ENCODE data around the gene PRLHR.

PRLHR gene

DNA sequence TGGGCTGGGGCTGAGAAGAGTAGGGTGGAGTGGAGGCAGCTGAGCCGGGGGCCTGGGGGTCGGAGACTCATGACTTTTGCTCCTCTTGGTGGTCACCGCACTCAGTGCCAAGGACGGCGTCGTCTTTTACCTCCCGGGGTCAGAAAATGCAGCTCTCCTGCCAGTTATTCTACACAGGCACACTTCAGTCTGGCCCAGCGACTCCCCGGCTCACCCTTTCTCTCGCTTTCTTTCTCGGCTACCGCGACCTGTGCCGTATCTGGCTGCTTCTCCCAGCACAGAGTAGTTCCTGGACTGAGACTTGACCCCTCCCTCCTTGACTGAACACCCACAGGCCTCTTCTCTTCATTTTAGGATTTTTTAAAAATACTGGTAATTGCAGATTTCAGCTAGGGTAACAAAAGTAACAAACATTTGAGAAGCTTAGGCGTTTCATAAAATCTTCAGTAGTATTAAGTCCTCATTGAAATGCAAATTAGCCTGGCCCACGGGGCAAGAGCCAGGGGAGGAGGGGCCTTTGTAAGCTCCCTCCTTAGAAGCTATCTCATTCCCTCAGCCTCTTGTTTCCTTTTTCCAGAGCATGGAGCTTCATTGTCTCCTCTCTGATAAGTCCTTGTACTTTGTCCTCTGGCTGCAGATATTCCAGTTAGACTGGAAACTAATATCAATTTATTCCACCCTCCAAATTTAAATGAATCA is 1.1 kb upstream of the PRLHR start:
- no peak overlapping the region for H3K4me3 ChIP-seq (ENCODE audit: low read depth, low read length)
- TF ChIP-seq, protein P1, sequence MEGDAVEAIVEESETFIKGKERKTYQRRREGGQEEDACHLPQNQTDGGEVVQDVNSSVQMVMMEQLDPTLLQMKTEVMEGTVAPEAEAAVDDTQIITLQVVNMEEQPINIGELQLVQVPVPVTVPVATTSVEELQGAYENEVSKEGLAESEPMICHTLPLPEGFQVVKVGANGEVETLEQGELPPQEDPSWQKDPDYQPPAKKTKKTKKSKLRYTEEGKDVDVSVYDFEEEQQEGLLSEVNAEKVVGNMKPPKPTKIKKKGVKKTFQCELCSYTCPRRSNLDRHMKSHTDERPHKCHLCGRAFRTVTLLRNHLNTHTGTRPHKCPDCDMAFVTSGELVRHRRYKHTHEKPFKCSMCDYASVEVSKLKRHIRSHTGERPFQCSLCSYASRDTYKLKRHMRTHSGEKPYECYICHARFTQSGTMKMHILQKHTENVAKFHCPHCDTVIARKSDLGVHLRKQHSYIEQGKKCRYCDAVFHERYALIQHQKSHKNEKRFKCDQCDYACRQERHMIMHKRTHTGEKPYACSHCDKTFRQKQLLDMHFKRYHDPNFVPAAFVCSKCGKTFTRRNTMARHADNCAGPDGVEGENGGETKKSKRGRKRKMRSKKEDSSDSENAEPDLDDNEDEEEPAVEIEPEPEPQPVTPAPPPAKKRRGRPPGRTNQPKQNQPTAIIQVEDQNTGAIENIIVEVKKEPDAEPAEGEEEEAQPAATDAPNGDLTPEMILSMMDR (IDR thresholded peaks at IDR 0.05; ENCODE audit: low read depth, low read length): no peak

GRCh38 chr10:118595064-118595420 is 406 bp downstream of the PRLHR start:
- no peak overlapping the region for H3K4me3 ChIP-seq (ENCODE audit: low read depth, low read length)
- TF ChIP-seq, protein P1 (IDR thresholded peaks at IDR 0.05; ENCODE audit: low read depth, low read length): no peak

DNA sequence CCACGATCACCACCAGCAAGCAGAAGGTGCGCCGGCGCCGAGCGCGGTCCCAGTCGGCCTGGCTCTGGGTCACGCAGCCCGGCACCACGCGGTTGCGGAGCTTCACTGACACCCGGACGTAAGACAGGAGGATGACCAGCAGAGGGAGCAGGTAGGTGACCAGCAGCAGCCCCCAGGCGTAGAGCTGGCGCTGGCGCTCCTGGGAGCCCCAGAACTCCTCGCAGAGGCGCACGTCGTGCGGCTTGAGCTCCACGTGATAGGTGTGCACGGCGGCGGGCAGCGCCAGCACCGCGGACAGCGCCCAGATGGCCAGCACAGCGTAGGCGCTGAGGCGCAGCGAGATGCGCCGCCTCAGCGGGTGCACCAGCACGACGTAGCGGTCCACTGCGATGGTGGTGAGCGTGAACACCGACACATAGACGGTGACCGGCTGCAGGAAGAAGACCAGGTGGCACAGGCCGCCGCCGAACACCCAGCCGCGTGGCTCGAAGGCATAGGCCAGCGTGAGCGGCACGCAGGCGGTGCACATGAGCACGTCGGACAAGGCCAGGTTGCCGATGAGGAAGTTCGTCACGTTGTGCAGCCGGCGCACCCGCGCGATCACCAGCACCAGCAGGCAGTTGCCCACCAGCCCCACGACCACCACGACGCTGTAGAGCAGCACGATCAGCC is 920 bp downstream of the PRLHR start:
- no peak overlapping the region for H3K4me3 ChIP-seq (ENCODE audit: low read depth, low read length)

GRCh38 chr10:118592675-118593330 is 2.6 kb downstream of the PRLHR start:
- no peak overlapping the region for H3K4me3 ChIP-seq (ENCODE audit: low read depth, low read length)
- TF ChIP-seq, protein P1 (IDR thresholded peaks at IDR 0.05; ENCODE audit: low read depth, low read length): no peak

More for the DNA sequence above, 920 bp downstream of the PRLHR start:
- TF ChIP-seq, protein P1 (IDR thresholded peaks at IDR 0.05; ENCODE audit: low read depth, low read length): no peak

- no peak overlapping the region for H3K4me3 ChIP-seq (ENCODE audit: low read depth, low read length)
- TF ChIP-seq, protein P1 (IDR thresholded peaks at IDR 0.05; ENCODE audit: low read depth, low read length): no peak
Observed at GRCh38 chr10:118590334-118590733, 5.1 kb downstream of the PRLHR start.

GRCh38 chr10:118587881-118588651 is 7.4 kb downstream of the PRLHR start:
- no peak overlapping the region for H3K4me3 ChIP-seq (ENCODE audit: low read depth, low read length)
- TF ChIP-seq, protein P1 (IDR thresholded peaks at IDR 0.05; ENCODE audit: low read depth, low read length): no peak
